Fibroblast of villous mesenchyme (primary cell): Measurements from ENCODE around the gene ZDHHC5. TPM values are rescaled to one million over a fixed set of nuclear protein-coding genes. Genes with fewer than 3 reads are reported as not detected.
A peak's percentile ranks its signal among the peaks of the same experiment; 100 is the strongest.
"Not testable (repeated sequence)": the region's sequence is repeated elsewhere in the genome, so short reads cannot be mapped to it uniquely, and the experiment has no call there.

ENCODE experiments used
- DNase-seq: peaks from one replicate; pipeline ENCODE4 v3.0.0-alpha.2; 2010; ENCODE audit warnings: low read depth
- H3K4me3 ChIP-seq: 2 replicates; pipeline ENCODE4 v1.5.1; 2011; ENCODE audit warnings: low read depth, mild to moderate bottlenecking, low read length
- total RNA-seq: library from RNA; depleted of rRNA; stranded (reverse); fragments of >200 nt; gene quantifications from 2 replicates; pipeline ENCODE4 v1.2.3, GENCODE V29; 2012
- TF ChIP-seq, protein P1 (sequence below): IDR thresholded peaks from 2 replicates; pipeline ENCODE4 v1.5.1; 2012; ENCODE audit warnings: low read depth, mild to moderate bottlenecking, low read length; ENCODE audit not compliant: insufficient read depth

ZDHHC5 gene
- total RNA-seq, 1 donor, result 59.6 TPM

- H3K4me3 ChIP-seq, result peak overlapping the region; percentile 98
- no peak for DNase-seq
- TF ChIP-seq, protein P1, sequence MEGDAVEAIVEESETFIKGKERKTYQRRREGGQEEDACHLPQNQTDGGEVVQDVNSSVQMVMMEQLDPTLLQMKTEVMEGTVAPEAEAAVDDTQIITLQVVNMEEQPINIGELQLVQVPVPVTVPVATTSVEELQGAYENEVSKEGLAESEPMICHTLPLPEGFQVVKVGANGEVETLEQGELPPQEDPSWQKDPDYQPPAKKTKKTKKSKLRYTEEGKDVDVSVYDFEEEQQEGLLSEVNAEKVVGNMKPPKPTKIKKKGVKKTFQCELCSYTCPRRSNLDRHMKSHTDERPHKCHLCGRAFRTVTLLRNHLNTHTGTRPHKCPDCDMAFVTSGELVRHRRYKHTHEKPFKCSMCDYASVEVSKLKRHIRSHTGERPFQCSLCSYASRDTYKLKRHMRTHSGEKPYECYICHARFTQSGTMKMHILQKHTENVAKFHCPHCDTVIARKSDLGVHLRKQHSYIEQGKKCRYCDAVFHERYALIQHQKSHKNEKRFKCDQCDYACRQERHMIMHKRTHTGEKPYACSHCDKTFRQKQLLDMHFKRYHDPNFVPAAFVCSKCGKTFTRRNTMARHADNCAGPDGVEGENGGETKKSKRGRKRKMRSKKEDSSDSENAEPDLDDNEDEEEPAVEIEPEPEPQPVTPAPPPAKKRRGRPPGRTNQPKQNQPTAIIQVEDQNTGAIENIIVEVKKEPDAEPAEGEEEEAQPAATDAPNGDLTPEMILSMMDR, result no peak
Measured at GRCh38 chr11:57668434-57668782, 494 bp downstream of the ZDHHC5 start.

- DNase-seq, result no peak
- no peak overlapping the region for H3K4me3 ChIP-seq
- TF ChIP-seq, protein P1, result no peak
Measured at GRCh38 chr11:57674251-57674650, 6.3 kb downstream of the ZDHHC5 start.

GRCh38 chr11:57675176-57675941, 7.4 kb downstream of the ZDHHC5 start:
- H3K4me3 ChIP-seq, result no peak overlapping the region
- TF ChIP-seq, protein P1, result no peak
- no peak for DNase-seq

GRCh38 chr11:57679396-57679795, 11.5 kb downstream of the ZDHHC5 start:
- no peak overlapping the region for H3K4me3 ChIP-seq
- no peak for DNase-seq
- TF ChIP-seq, protein P1, result no peak

GRCh38 chr11:57680552-57680874, 12.6 kb downstream of the ZDHHC5 start:
- H3K4me3 ChIP-seq, result no peak overlapping the region
- TF ChIP-seq, protein P1, result no peak
- DNase-seq, result peak; percentile 41

DNA sequence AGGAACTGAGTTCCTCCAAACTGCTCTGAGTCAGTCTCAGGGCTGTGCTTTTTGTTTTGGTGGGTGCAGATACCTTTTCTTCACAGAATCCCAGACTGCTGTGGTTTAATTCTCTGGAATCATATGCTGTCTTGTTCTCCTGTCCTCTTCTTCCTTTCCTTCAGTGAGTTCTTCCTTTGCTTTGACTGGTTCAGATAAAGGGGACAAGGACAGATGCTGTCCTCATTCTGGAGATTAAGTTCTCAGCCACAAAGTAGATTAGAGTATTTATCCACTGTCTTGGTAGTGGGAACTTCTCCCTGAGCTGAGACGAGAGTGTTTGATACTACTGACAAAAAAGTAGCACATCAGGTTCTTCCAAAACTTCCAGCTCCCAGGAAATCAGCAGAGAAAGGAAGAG, 13.3 kb downstream of the ZDHHC5 start:
- no peak for DNase-seq
- no peak overlapping the region for H3K4me3 ChIP-seq
- TF ChIP-seq, protein P1, result no peak

- DNase-seq, H3K4me3 ChIP-seq: not testable (repeated sequence)
Measured at GRCh38 chr11:57690474-57690873, 22.6 kb downstream of the ZDHHC5 start.
